Measurements from ENCODE around the gene PDGFC. TPM values are rescaled to one million over a fixed set of nuclear protein-coding genes. Genes with fewer than 3 reads are reported as not detected.

The PDGFC gene
- total and polyA plus RNA-seq, 2 of the 13 experiments (the other 11 are each of a cell fraction or from before 2014, with no cell fraction given), result 4.6 to 9.1 TPM

- DNase-seq (ENCODE audit: low spot score), result no peak
- H3K4me3 ChIP-seq (replicated peaks in 1 of 3; ENCODE audit: insufficient read depth in 1 of 3, low read depth in 2 of 3, low read length in 3 of 3), result no peak overlapping the region
- whole genome bisulfite sequencing (ENCODE audit: low lambda C conversion rate), result 91% methylated on average over 5 of the region's 5 CpGs
- no peak for FAIRE-seq
- in situ Hi-C loops (cut with HindIII; ENCODE audit: extremely low pct_ligation_motif_present, low pct_unique_long_range_greater_than_20kb) (no loop called here), intact Hi-C loops (cut with micrococcal nuclease; ENCODE audit: unreplicated experiment) (no loop called here)
- ChIA-PET CTCF (ENCODE audit: low intra/inter-chr PET ratio, low total read pairs) (no interaction called here), POLR2A (no interaction called here)
- H3K79me2 ChIP-seq (ENCODE audit: insufficient read depth, low read length), result no peaks in the 10 kb centered on the region
- no peak overlapping the region for H2AFZ ChIP-seq (ENCODE audit: low read length)
- BruUV-seq (replicated peaks), result no TSS peak
- no peak overlapping the region for H3K9ac ChIP-seq (ENCODE audit: insufficient read depth, low read depth, low read length)
- H4K20me1 ChIP-seq (ENCODE audit: insufficient read depth, low read length), result no peaks in the 10 kb centered on the region
- H3K4me1 ChIP-seq (ENCODE audit: insufficient read depth, low read length), result peaks cover 11% of the 10 kb centered on the region
- ATAC-seq, result no peak
- no peaks in the 10 kb centered on the region for H3K27me3 ChIP-seq (ENCODE audit: control insufficient read depth in 1 of 2, insufficient read depth in 2 of 2, low read length in 2 of 2)
- no peak overlapping the region for H3K4me2 ChIP-seq (ENCODE audit: low read depth, low read length)
- H3K9me3 ChIP-seq (ENCODE audit: low read length), result no peaks in the 10 kb centered on the region
- no peak overlapping the region for H3K27ac ChIP-seq (ENCODE audit: extremely low read length, insufficient read depth, low read length)
- H3K36me3 ChIP-seq (replicated peaks in 1 of 2; ENCODE audit: control insufficient read depth in 1 of 2, insufficient read depth in 2 of 2, low read length in 2 of 2), result no peaks in the 10 kb centered on the region
- TF ChIP-seq XRCC5 (optimal IDR thresholded peaks at IDR 0.05; ENCODE audit: low read length) (no peak), BRCA1 (CRISPR knock-in tag; IDR thresholded peaks at IDR 0.05) (no peak), SRY (CRISPR knock-in tag; IDR thresholded peaks at IDR 0.05) (no peak), MLX (CRISPR knock-in tag; IDR thresholded peaks at IDR 0.05) (no peak)
Measured at GRCh38 chr4:156797206-156797605, 174.4 kb downstream of the PDGFC start.

GRCh38 chr4:156795727-156796126 is 175.9 kb downstream of the PDGFC start:
- FAIRE-seq (no peak), ATAC-seq (no peak), DNase-seq (ENCODE audit: low spot score) (no peak)
- ChIA-PET CTCF (ENCODE audit: low intra/inter-chr PET ratio, low total read pairs) (no interaction called here), POLR2A (no interaction called here)
- BruUV-seq (replicated peaks), result no TSS peak
- H3K9ac ChIP-seq (ENCODE audit: insufficient read depth, low read depth, low read length), result no peak overlapping the region
- no peaks in the 10 kb centered on the region for H3K79me2 ChIP-seq (ENCODE audit: insufficient read depth, low read length)
- H3K36me3 ChIP-seq (replicated peaks in 1 of 2; ENCODE audit: control insufficient read depth in 1 of 2, insufficient read depth in 2 of 2, low read length in 2 of 2), result no peaks in the 10 kb centered on the region
- intact Hi-C loops (cut with micrococcal nuclease; ENCODE audit: unreplicated experiment), result no loop called here
- H2AFZ ChIP-seq (ENCODE audit: low read length), result no peak overlapping the region
- H3K27ac ChIP-seq (ENCODE audit: extremely low read length, insufficient read depth, low read length), result no peak overlapping the region
- no peak overlapping the region for H3K4me2 ChIP-seq (ENCODE audit: low read depth, low read length)
- no peaks in the 10 kb centered on the region for H3K27me3 ChIP-seq (ENCODE audit: control insufficient read depth in 1 of 2, insufficient read depth in 2 of 2, low read length in 2 of 2)
- H3K9me3 ChIP-seq (ENCODE audit: low read length), result no peaks in the 10 kb centered on the region
- WGBS (ENCODE audit: low lambda C conversion rate), result 80% methylated on average over 2 of the region's 2 CpGs
- peaks cover 23% of the 10 kb centered on the region for H3K4me1 ChIP-seq (ENCODE audit: insufficient read depth, low read length)
- in situ Hi-C loops (cut with HindIII; ENCODE audit: extremely low pct_ligation_motif_present, low pct_unique_long_range_greater_than_20kb), result no loop called here
- H3K4me3 ChIP-seq (replicated peaks in 1 of 3; ENCODE audit: insufficient read depth in 1 of 3, low read depth in 2 of 3, low read length in 3 of 3), result no peak overlapping the region
- H4K20me1 ChIP-seq (ENCODE audit: insufficient read depth, low read length), result no peaks in the 10 kb centered on the region
- no peak for TF ChIP-seq CTCF (CRISPR knock-in tag; IDR thresholded peaks at IDR 0.05)
- no peak for TF ChIP-seq KIAA2018 (CRISPR knock-in tag; IDR thresholded peaks at IDR 0.05; ENCODE audit: borderline replicate concordance)
- no peak for TF ChIP-seq ZNF124 (CRISPR knock-in tag; IDR thresholded peaks at IDR 0.05)
- TF ChIP-seq ETV6 (CRISPR knock-in tag; conservative IDR thresholded peaks at IDR 0.05), result no peak
- no peak for TF ChIP-seq ARNTL (CRISPR knock-in tag; IDR thresholded peaks at IDR 0.05)
- no peak for TF ChIP-seq ZNF30 (CRISPR knock-in tag; IDR thresholded peaks at IDR 0.05)

All from HepG2 (cell line).